ENCODE measurements around the gene ZNF639. TPM values are rescaled to one million over a fixed set of nuclear protein-coding genes. Genes with fewer than 3 reads are reported as not detected.

Gene ZNF639
- total RNA-seq, 1 experiment from 2014 or later = 44.1 TPM

DNA sequence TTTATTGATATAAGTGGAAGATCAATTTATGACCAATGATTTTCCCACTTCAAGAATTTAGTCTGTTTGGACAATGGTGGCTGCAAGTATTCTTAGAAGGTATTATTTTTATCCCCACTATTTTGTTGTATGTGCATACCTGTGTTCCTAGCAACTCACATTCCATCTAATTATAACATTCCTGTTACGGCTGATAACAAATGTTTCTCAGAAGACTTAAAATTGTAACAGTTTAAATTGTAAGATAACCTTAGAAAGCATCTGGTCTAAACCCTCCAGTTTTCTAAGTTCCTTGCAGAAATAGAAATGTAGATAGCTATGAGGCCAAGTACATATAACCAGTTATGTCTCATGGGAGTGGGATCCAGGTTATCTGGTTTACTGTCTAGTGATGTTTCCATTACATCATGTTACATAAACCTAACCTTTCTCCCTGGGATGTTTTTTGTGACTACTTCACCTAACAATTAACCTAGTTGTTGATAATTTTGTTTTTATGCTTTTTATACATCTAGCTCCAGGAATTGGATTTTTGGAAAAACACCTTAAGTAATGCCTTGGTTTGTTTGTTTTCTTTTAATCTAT is 13.6 kb downstream of the ZNF639 start:
- Histone ChIP-seq H3K4ac (ENCODE audit: low read depth, low read length) (no peak overlapping the region), H3T11ph (ENCODE audit: low read length) (no peak overlapping the region), H4K20me1 (ENCODE audit: control insufficient read depth, insufficient read depth, insufficient read length) (no peaks in the 10 kb centered on the region), H4K91ac (ENCODE audit: insufficient read length, low read depth, low read length) (no peak overlapping the region), H2BK15ac (ENCODE audit: low read depth, low read length) (no peak overlapping the region), H3K4me2 (ENCODE audit: insufficient read depth, insufficient read length, low read length) (no peak overlapping the region), H3K79me1 (ENCODE audit: insufficient read depth, low read depth, low read length, poor library complexity, severe bottlenecking) (no peaks in the 10 kb centered on the region), H3K23ac (ENCODE audit: insufficient read length, low read depth, low read length) (no peak overlapping the region), H3K14ac (ENCODE audit: insufficient read depth, low read length) (no peak overlapping the region), H4K8ac (replicated peaks; ENCODE audit: insufficient read length, low read depth, low read length) (no peak overlapping the region), H3K79me2 (ENCODE audit: insufficient read depth, low read length) (no peaks in the 10 kb centered on the region), H3K27me3 (ENCODE audit: insufficient read depth, low read length) (no peaks in the 10 kb centered on the region), H2BK20ac (ENCODE audit: low read depth, low read length, poor library complexity, severe bottlenecking) (no peak overlapping the region), H2BK5ac (ENCODE audit: insufficient read length, low read length) (no peak overlapping the region), H3K9me3 (ENCODE audit: control insufficient read depth, low read depth, low read length) (no peaks in the 10 kb centered on the region), H3K9ac (ENCODE audit: extremely low read depth, insufficient read length, low read length) (no peak overlapping the region), H4K5ac (ENCODE audit: insufficient read length, low read depth, low read length) (no peak overlapping the region), H3K4me1 (ENCODE audit: insufficient read depth, low read length) (no peaks in the 10 kb centered on the region), H3K23me2 (ENCODE audit: insufficient read length, low read depth, low read length, poor library complexity, severe bottlenecking) (no peaks in the 10 kb centered on the region), H2AK5ac (ENCODE audit: insufficient read length, low read length) (no peak overlapping the region), H3K18ac (ENCODE audit: insufficient read length, low read depth, low read length) (no peak overlapping the region), H3K27ac (ENCODE audit: insufficient read length, low read depth, low read length) (no peak overlapping the region), H2BK12ac (ENCODE audit: insufficient read length, low read depth, low read length) (no peak overlapping the region), H2AFZ (ENCODE audit: low read length) (no peak overlapping the region), H3K56ac (ENCODE audit: insufficient read length, low read depth, low read length) (no peak overlapping the region), H2BK120ac (ENCODE audit: low read depth, low read length, poor library complexity, severe bottlenecking) (no peak overlapping the region)
- Mint-ChIP-seq H3K36me3 (ENCODE audit: insufficient read depth in 1 of 3, low read depth in 3 of 3) (peaks cover 33 to 68% (median 55%) of the 10 kb centered on the region in 3 experiments; a peak in 6 of 7 replicates), H3K9me3 (no peaks in the 10 kb centered on the region), H3K4me1 (no peaks in the 10 kb centered on the region), H3K27ac (no peak overlapping the region), H3K4me3 (no peak overlapping the region), H3K27me3 (ENCODE audit: low read depth) (no peaks in the 10 kb centered on the region)
- no peak for DNase-seq
- TF ChIP-seq, protein P1, sequence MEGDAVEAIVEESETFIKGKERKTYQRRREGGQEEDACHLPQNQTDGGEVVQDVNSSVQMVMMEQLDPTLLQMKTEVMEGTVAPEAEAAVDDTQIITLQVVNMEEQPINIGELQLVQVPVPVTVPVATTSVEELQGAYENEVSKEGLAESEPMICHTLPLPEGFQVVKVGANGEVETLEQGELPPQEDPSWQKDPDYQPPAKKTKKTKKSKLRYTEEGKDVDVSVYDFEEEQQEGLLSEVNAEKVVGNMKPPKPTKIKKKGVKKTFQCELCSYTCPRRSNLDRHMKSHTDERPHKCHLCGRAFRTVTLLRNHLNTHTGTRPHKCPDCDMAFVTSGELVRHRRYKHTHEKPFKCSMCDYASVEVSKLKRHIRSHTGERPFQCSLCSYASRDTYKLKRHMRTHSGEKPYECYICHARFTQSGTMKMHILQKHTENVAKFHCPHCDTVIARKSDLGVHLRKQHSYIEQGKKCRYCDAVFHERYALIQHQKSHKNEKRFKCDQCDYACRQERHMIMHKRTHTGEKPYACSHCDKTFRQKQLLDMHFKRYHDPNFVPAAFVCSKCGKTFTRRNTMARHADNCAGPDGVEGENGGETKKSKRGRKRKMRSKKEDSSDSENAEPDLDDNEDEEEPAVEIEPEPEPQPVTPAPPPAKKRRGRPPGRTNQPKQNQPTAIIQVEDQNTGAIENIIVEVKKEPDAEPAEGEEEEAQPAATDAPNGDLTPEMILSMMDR (conservative IDR thresholded peaks at IDR 0.05) = no peak
- no CpG with 5 or more reads among the region's 1 CpG for WGBS (ENCODE audit: extremely low coverage, insufficient read length, low lambda C conversion rate)
